ENCODE data around the gene NOTCH2.

The NOTCH2 gene

GRCh38 chr1:119868176-119868575 lies 201.3 kb downstream of the NOTCH2 start:
- H3K4me3 Mint-ChIP-seq, result no peak overlapping the region
- no peaks in the 10 kb centered on the region for H3K9me3 Mint-ChIP-seq
- no peaks in the 10 kb centered on the region for H3K4me1 Mint-ChIP-seq

DNA sequence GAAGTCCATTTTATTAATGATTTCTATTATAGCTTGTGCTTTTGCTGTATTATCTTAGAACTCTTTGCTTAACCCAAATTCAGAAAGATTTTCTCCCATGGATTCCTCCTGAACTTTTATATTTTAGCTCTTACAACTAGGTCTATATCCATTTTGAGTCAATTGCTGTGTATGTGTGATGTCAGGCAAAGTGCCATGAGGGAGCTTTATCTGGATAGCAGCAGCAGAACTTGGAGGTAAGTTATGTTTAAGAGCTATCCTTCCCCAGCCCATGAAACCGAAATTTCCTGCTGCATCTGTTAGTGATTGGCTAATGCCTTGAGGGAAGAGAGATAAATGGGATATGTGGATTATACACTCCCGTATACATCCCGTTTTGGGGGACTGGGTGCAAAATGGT lies 203.0 kb downstream of the NOTCH2 start:
- Mint-ChIP-seq H3K27me3 (peaks cover 17% of the 10 kb centered on the region), H3K9me3 (no peaks in the 10 kb centered on the region), H3K36me3 (no peaks in the 10 kb centered on the region), H3K4me3 (no peak overlapping the region), H3K27ac (no peak overlapping the region), H3K4me1 (no peaks in the 10 kb centered on the region)

More at GRCh38 chr1:119868176-119868575, 201.3 kb downstream of the NOTCH2 start:
- Mint-ChIP-seq H3K27ac (no peak overlapping the region), H3K36me3 (no peaks in the 10 kb centered on the region), H3K27me3 (peaks cover 18% of the 10 kb centered on the region)

DNA sequence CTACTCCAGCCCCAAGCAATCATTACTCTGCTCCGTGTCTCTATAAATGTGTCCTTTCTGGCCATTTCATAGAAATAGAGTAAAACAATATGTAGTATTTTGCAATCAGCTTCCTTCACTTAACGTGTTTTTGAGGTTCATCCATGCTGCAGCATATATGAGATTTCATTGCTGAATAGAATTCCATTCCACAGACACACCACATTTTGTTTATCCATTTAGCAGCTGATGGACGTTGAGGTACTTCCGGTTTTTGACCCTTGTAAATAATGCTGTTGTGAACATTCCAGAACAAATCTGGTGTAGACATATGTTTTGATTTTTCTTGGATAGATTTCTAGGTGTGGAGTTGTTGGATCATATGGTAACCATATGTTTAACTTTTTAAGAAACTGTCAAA lies 203.8 kb downstream of the NOTCH2 start:
- Mint-ChIP-seq H3K9me3 (no peaks in the 10 kb centered on the region), H3K27ac (no peak overlapping the region), H3K4me1 (no peaks in the 10 kb centered on the region), H3K36me3 (no peaks in the 10 kb centered on the region), H3K27me3 (peaks cover 11% of the 10 kb centered on the region), H3K4me3 (no peak overlapping the region)

GRCh38 chr1:119862276-119862675 lies 207.2 kb downstream of the NOTCH2 start:
- H3K27ac Mint-ChIP-seq, result no peak overlapping the region
- H3K27me3 Mint-ChIP-seq, result peaks cover 9% of the 10 kb centered on the region
- no peaks in the 10 kb centered on the region for H3K9me3 Mint-ChIP-seq
- peaks cover 11% of the 10 kb centered on the region for H3K4me1 Mint-ChIP-seq
- H3K36me3 Mint-ChIP-seq, result no peaks in the 10 kb centered on the region
- no peak overlapping the region for H3K4me3 Mint-ChIP-seq

Measured in activated naive CD4-positive, alpha-beta T cell treated with anti-CD3 and anti-CD28 coated beads, Interleukin-2, amount 50 U/mL, for 24 hours (primary cell).